Osteoblast (primary cell): ENCODE measurements around the gene HEMGN. TPM values are rescaled to one million over a fixed set of nuclear protein-coding genes. Genes with fewer than 3 reads are reported as not detected.
"Not testable (repeated sequence)": the region's sequence is repeated elsewhere in the genome, so short reads cannot be mapped to it uniquely, and the experiment has no call there.

Experiments
- DNase-seq: peaks from one replicate; pipeline ENCODE4 v3.0.0; 2011; ENCODE audit warnings: low spot score, mixed read lengths; ENCODE audit not compliant: insufficient read length; ENCODE audit errors: missing footprints
- H2AFZ ChIP-seq: 2 replicates; pipeline ENCODE4 v1.6.0; 2011; ENCODE audit warnings: mild to moderate bottlenecking, low read length
- H3K27ac ChIP-seq: 2 replicates; pipeline ENCODE4 v1.5.1; 2011; ENCODE audit warnings: mild to moderate bottlenecking, low read depth, low read length, moderate library complexity
- H3K27me3 ChIP-seq: 2 replicates; pipeline ENCODE4 v1.6.0; 2012; ENCODE audit warnings: mild to moderate bottlenecking, control low read depth, inconsistent platforms, low read length, moderate library complexity; ENCODE audit not compliant: insufficient read depth
- H3K36me3 ChIP-seq: 2 replicates; pipeline ENCODE4 v1.5.1; 2011; ENCODE audit warnings: mild to moderate bottlenecking, low read length, control low read depth, moderate library complexity; ENCODE audit not compliant: insufficient read depth
- H3K4me1 ChIP-seq: 2 replicates; pipeline ENCODE4 v1.5.1; 2011; ENCODE audit warnings: mild to moderate bottlenecking, low read length, control low read depth, moderate library complexity; ENCODE audit not compliant: insufficient read depth
- H3K4me2 ChIP-seq: 2 replicates; pipeline ENCODE4 v1.6.0; 2011; ENCODE audit warnings: mild to moderate bottlenecking, low read length; ENCODE audit not compliant: insufficient read depth
- H3K4me3 ChIP-seq: fragments of 200-600 bp; sonication (generic); 3 replicates; pipeline ENCODE4 v1.5.1; 2012; ENCODE audit warnings: mild to moderate bottlenecking, low read length, inconsistent platforms; ENCODE audit not compliant: insufficient read depth
- H3K79me2 ChIP-seq: 2 replicates; pipeline ENCODE4 v1.6.0; 2012; ENCODE audit warnings: mild to moderate bottlenecking, low read length, control low read depth, inconsistent platforms; ENCODE audit not compliant: insufficient read depth
- H3K9me3 ChIP-seq: 2 replicates; pipeline ENCODE4 v1.5.1; 2011; ENCODE audit warnings: low read depth, low read length, control low read depth
- H4K20me1 ChIP-seq: 2 replicates; pipeline ENCODE4 v1.6.0; 2012; ENCODE audit warnings: mild to moderate bottlenecking, low read length, control low read depth; ENCODE audit not compliant: insufficient read depth
- CTCF ChIP-seq: IDR thresholded peaks from 2 replicates; pipeline ENCODE4 v1.5.1; 2011; ENCODE audit warnings: mild to moderate bottlenecking, low read depth, low read length, moderate library complexity; ENCODE audit errors: extremely low read depth
- total RNA-seq: library from RNA; depleted of rRNA; stranded (reverse); fragments of >200 nt; gene quantifications from 2 replicates; pipeline ENCODE4 v1.2.3, GENCODE V29; 2012

HEMGN gene
- total RNA-seq, 1 donor: not detected

GRCh38 chr9:97979788-97980478 lies 42.0 kb upstream of the HEMGN start:
- peaks cover 18% of the 10 kb centered on the region for H3K79me2 ChIP-seq
- H3K27me3 ChIP-seq: no peaks in the 10 kb centered on the region
- peaks cover under 1% of the 10 kb centered on the region for H3K4me1 ChIP-seq
- no peak for TF ChIP-seq CTCF
- no peak for DNase-seq
- H3K27ac ChIP-seq: no peak overlapping the region
- H2AFZ ChIP-seq: no peak overlapping the region
- no peak overlapping the region for H3K4me3 ChIP-seq
- no peaks in the 10 kb centered on the region for H3K9me3 ChIP-seq
- no peak overlapping the region for H3K4me2 ChIP-seq
- H4K20me1 ChIP-seq: no peaks in the 10 kb centered on the region
- H3K36me3 ChIP-seq: no peaks in the 10 kb centered on the region

- peaks cover 5% of the 10 kb centered on the region for H3K79me2 ChIP-seq
- H3K27me3 ChIP-seq: no peaks in the 10 kb centered on the region
- H3K4me2 ChIP-seq: no peak overlapping the region
- H3K36me3 ChIP-seq: no peaks in the 10 kb centered on the region
- H2AFZ ChIP-seq: no peak overlapping the region
- no peak overlapping the region for H3K27ac ChIP-seq
- H4K20me1 ChIP-seq: no peaks in the 10 kb centered on the region
- no peak for DNase-seq
- TF ChIP-seq CTCF: no peak
- H3K4me1 ChIP-seq: no peaks in the 10 kb centered on the region
- H3K9me3 ChIP-seq: no peaks in the 10 kb centered on the region
- H3K4me3 ChIP-seq: no peak overlapping the region
These were observed 40.6 kb upstream of the HEMGN start for GRCh38 chr9:97978371-97979130.

GRCh38 chr9:97976633-97977032 lies 38.7 kb upstream of the HEMGN start:
- not testable (repeated sequence) for H3K36me3 ChIP-seq, DNase-seq, H3K4me2 ChIP-seq, H3K79me2 ChIP-seq, H3K27ac ChIP-seq, H3K4me3 ChIP-seq, H2AFZ ChIP-seq, H3K9me3 ChIP-seq, H3K27me3 ChIP-seq, H4K20me1 ChIP-seq, H3K4me1 ChIP-seq

GRCh38 chr9:97975376-97975775 lies 37.4 kb upstream of the HEMGN start:
- H3K27ac ChIP-seq: no peak overlapping the region
- H3K79me2 ChIP-seq: no peaks in the 10 kb centered on the region
- H4K20me1 ChIP-seq: no peaks in the 10 kb centered on the region
- no peak overlapping the region for H2AFZ ChIP-seq
- H3K27me3 ChIP-seq: peaks cover 3% of the 10 kb centered on the region
- no peak for TF ChIP-seq CTCF
- no peak overlapping the region for H3K4me3 ChIP-seq
- H3K9me3 ChIP-seq: no peaks in the 10 kb centered on the region
- H3K4me1 ChIP-seq: no peaks in the 10 kb centered on the region
- H3K4me2 ChIP-seq: no peak overlapping the region
- DNase-seq: no peak
- no peaks in the 10 kb centered on the region for H3K36me3 ChIP-seq
